Measurements from ENCODE around the gene TSNAXIP1. TPM values are rescaled to one million over a fixed set of nuclear protein-coding genes. Genes with fewer than 3 reads are reported as not detected.

TSNAXIP1 gene
- polyA plus RNA-seq, 3 donors, result 0.23 TPM; not detected in 2

DNA sequence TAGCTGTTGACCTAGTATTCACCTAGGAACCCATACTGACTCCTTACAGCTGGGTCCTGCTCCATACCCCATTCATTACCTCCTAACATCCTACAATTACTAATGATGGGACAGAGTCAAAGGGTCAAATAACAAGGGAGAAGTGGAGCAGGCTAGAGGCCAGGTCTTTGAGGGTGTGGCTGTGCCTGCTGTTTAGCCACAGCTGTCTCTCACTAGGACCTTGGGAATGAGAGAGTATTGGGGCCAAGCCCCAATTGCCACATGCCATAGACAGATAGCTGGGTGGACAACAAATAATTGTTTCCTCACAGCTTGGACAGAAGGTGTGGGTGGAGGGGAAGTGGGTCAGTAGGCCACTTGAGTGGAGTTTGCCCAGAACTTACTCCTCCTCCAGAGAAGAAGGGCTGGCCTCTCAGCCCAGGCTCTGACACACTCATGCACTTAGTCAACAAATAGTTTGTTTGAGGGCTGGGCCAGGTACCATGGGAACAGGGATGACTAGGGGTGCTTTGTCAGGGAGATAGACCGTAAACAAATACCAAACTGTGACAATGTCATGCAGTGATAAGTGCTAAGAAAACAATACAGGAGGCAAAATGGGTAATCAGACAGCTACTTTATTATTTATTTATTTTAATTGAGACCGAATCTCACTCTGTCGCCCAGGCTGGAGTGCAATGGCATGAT, 51.0 kb downstream of the TSNAXIP1 start:
- peak in 2 of 3 donors; percentile 43 to 66 for DNase-seq
- H3K27me3 Mint-ChIP-seq (ENCODE audit: low read depth in 3 of 3), result no peaks in the 10 kb centered on the region

GRCh38 chr16:67858500-67858899, 51.8 kb downstream of the TSNAXIP1 start:
- Mint-ChIP-seq H3K4me1 (peaks cover 26% of the 10 kb centered on the region), H3K27me3 (ENCODE audit: low read depth in 3 of 3) (no peaks in the 10 kb centered on the region), H3K27ac (peak overlapping the region; percentile 68 to 92 (median 87)), H3K4me3 (no peak overlapping the region), H3K36me3 (peaks cover 19 to 25% of the 10 kb centered on the region in 2 donors), H3K9me3 (peaks cover 0 to 2% (median 0%) of the 10 kb centered on the region in 7 donors)
- Histone ChIP-seq H3K36me3 (replicated peaks in 1 of 2; ENCODE audit: control insufficient read depth in 1 of 2, insufficient read depth in 2 of 2, low read length in 2 of 2) (peaks cover 14 to 31% of the 10 kb centered on the region in 2 donors), H3K27me3 (ENCODE audit: control insufficient read depth in 2 of 2, insufficient read depth in 2 of 2, low read length in 2 of 2) (no peaks in the 10 kb centered on the region), H3K27ac (ENCODE audit: low read depth in 1 of 2, low read length in 2 of 2) (peak overlapping the region in 1 of 2 donors; percentile 66), H3K79me2 (ENCODE audit: insufficient read depth, low read length) (peaks cover 96% of the 10 kb centered on the region), H3K9ac (ENCODE audit: insufficient read depth, low read length, poor library complexity, severe bottlenecking) (no peak overlapping the region), H3K9me3 (replicated peaks in 1 of 2; ENCODE audit: control insufficient read depth in 1 of 2, insufficient read depth in 1 of 2, low read length in 2 of 2) (no peaks in the 10 kb centered on the region), H3K4me3 (replicated peaks in 1 of 3; ENCODE audit: low read depth in 2 of 3, low read length in 3 of 3) (no peak overlapping the region), H3K4me1 (ENCODE audit: control insufficient read depth in 1 of 2, insufficient read depth in 2 of 2, low read length in 2 of 2) (peaks cover 4 to 12% of the 10 kb centered on the region in 2 donors), H3K4me2 (replicated peaks; ENCODE audit: extremely low read depth, low read length, poor library complexity, severe bottlenecking) (no peak overlapping the region), H4K20me1 (ENCODE audit: insufficient read depth, low read length) (peaks cover 57% of the 10 kb centered on the region), H2AFZ (ENCODE audit: insufficient read depth, low read depth, low read length, poor library complexity, severe bottlenecking) (no peak overlapping the region)
- no peak for DNase-seq
- WGBS (ENCODE audit: insufficient coverage), result 69% methylated on average over 4 of the region's 4 CpGs
- no peak for TF ChIP-seq CTCF (IDR thresholded peaks at IDR 0.05)
- intact Hi-C loops (cut with micrococcal nuclease), result no loop called here

More for the DNA sequence above, 51.0 kb downstream of the TSNAXIP1 start:
- no CpG with 5 or more reads among the region's 3 CpGs for WGBS (ENCODE audit: insufficient coverage)
- Histone ChIP-seq H3K27ac (ENCODE audit: low read depth in 1 of 2, low read length in 2 of 2) (peak overlapping the region in 1 of 2 donors; percentile 66), H3K9me3 (replicated peaks in 1 of 2; ENCODE audit: control insufficient read depth in 1 of 2, insufficient read depth in 1 of 2, low read length in 2 of 2) (no peaks in the 10 kb centered on the region), H3K4me3 (replicated peaks in 1 of 3; ENCODE audit: low read depth in 2 of 3, low read length in 3 of 3) (no peak overlapping the region), H3K36me3 (replicated peaks in 1 of 2; ENCODE audit: control insufficient read depth in 1 of 2, insufficient read depth in 2 of 2, low read length in 2 of 2) (peaks cover 14 to 26% of the 10 kb centered on the region in 2 donors), H2AFZ (ENCODE audit: insufficient read depth, low read depth, low read length, poor library complexity, severe bottlenecking) (no peak overlapping the region), H3K79me2 (ENCODE audit: insufficient read depth, low read length) (peaks cover 96% of the 10 kb centered on the region), H3K27me3 (ENCODE audit: control insufficient read depth in 2 of 2, insufficient read depth in 2 of 2, low read length in 2 of 2) (no peaks in the 10 kb centered on the region), H4K20me1 (ENCODE audit: insufficient read depth, low read length) (peaks cover 58% of the 10 kb centered on the region), H3K9ac (ENCODE audit: insufficient read depth, low read length, poor library complexity, severe bottlenecking) (peak overlapping the region; percentile 0), H3K4me2 (replicated peaks; ENCODE audit: extremely low read depth, low read length, poor library complexity, severe bottlenecking) (no peak overlapping the region), H3K4me1 (ENCODE audit: control insufficient read depth in 1 of 2, insufficient read depth in 2 of 2, low read length in 2 of 2) (peaks cover 4 to 12% of the 10 kb centered on the region in 2 donors)
- Mint-ChIP-seq H3K27ac (peak overlapping the region; percentile 68 to 92 (median 87)), H3K9me3 (peaks cover 0 to 2% (median 0%) of the 10 kb centered on the region in 7 donors), H3K4me3 (no peak overlapping the region), H3K4me1 (peaks cover 26% of the 10 kb centered on the region), H3K36me3 (peaks cover 16 to 21% of the 10 kb centered on the region in 2 donors)
- intact Hi-C loops (cut with micrococcal nuclease), result no loop called here
- no peak for TF ChIP-seq CTCF (IDR thresholded peaks at IDR 0.05)

Data from CD14-positive monocyte (primary cell).